Lung microvascular endothelial cell (primary cell): ENCODE measurements around the gene SYK. TPM values are rescaled to one million over a fixed set of nuclear protein-coding genes. Genes with fewer than 3 reads are reported as not detected.
"Not testable (repeated sequence)": the region's sequence is repeated elsewhere in the genome, so short reads cannot be mapped to it uniquely, and the experiment has no call there.

ENCODE experiments used
- DNase-seq, 2 donors: peaks; one replicate each; pipeline versions ENCODE4 v3.0.0 to v3.0.0-alpha.2; 2010; ENCODE audit warnings: low read depth in 2 of 2
- total RNA-seq: library from RNA; depleted of rRNA; stranded (reverse); fragments of >200 nt; gene quantifications from 2 replicates; pipeline ENCODE4 v1.2.1, GENCODE V29; 2014

Gene SYK
- total RNA-seq, result not detected in 2 replicates

DNA sequence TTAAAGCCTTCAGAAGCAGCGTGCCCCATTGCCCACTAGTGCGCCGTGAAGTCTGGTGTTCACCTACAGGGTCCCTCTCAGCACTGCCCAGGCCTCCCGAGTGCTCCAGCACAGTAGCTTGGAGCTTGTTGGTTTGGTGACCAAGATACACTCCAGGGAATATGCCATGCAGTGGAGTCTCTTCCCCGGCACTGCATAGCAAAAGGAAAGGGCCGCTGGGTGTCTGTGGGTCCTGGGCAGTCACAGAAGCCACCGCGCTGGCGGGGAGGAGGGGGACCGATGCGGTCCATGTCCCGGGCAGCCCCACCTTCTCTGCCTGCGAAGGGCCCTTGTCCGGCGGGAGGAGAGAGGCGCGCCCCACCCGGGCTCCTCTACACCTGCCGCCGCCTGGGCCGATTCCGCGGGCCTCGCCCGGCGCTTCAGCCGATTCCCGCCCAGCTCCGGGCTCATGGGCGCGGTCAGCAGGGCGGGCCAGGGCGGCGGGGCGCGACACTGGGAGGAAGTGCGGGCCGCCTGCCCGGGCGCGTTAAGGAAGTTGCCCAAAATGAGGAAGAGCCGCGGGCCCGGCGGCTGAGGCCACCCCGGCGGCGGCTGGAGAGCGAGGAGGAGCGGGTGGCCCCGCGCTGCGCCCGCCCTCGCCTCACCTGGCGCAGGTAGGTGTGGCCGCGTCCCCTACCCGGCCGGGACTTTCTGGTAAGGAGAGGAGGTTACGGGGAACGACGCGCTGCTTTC lies at the start of gene SYK:
Gene SYK, plus strand, starts transcription at position 579 of the 732 bp plus-strand sequence. CDS start 42,080 bp downstream, outside the sequence.
- DNase-seq, result no peak

DNA sequence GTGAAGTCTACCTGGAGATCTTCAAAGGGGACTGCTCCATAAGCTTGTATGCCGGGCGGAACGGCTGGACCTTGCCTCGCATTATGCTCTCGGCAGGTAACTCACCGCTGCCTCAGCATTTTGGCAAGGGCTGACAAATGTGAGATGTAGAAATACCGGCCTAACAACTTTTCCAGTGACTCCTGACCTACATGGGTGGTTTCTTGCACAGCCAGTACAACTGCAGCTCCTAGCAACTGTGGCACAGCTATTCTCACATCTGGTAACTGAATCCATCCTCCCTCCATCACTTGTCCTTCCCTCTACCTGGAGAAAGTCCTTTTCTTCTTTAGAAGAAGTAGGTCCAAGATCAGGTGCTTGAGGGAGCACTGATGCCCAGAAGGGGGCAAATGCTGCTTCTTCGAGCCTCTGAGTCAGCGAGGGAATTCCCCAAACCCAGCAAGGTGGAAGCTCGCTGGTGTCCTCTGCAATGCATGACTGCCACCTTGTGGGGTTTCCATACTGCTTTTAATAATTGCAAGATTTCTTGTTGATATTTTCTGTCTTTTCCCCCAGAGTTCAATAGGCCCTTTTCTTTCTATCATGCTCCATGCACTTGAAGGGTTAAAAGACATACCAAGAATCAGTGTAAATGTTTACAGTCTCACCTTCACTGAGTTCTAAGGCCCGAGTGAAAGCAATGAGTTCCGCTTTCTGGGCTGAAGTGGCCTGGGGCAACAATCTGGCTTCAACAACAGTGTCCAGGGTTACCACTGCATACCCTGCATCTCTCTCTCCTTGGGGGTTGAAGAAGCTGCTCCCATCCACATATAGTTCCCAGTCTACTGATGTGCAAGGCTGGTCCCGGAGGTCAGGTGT lies 45.9 kb upstream of the SYK start:
- DNase-seq, result peak; percentile 2 to 31

DNA sequence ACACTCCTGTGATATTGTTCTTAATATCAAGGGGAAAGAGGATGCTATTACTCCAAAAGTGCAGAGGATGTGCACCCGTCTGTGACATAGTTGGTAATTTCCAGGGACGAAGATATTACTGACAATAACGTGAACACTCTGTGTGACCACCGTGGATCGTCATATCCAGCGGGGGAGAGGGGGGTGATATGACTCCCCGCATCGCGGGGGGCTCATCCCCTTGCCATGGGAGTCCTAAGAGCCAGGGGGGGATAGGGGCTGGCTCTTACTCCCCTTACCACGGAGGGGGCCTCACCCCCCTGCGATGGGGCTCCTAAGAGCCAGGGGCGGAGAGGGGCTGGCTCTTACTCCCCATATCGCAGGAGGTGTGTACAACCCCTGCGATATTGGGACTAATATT lies 41.0 kb upstream of the SYK start:
- DNase-seq, result not testable (repeated sequence)

DNA sequence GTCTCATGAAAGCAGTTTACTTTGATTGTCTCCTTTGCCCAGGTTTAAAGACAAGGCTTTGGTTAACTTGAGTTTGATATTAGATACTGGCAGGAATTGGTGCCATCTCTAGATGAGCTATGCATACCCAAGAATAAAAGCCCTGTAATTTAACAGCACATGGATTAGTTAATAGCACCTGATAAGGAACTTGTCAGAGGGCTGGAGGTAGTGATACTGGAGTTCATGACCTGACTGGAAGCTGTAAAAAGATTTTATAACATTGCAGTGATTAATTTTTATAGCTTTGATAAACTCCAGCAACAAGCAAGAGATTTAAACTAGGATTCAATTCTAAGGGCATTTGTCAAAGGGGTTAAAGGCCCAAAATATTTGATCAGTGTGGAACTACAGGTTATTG lies 34.9 kb upstream of the SYK start:
- DNase-seq, result no peak

DNA sequence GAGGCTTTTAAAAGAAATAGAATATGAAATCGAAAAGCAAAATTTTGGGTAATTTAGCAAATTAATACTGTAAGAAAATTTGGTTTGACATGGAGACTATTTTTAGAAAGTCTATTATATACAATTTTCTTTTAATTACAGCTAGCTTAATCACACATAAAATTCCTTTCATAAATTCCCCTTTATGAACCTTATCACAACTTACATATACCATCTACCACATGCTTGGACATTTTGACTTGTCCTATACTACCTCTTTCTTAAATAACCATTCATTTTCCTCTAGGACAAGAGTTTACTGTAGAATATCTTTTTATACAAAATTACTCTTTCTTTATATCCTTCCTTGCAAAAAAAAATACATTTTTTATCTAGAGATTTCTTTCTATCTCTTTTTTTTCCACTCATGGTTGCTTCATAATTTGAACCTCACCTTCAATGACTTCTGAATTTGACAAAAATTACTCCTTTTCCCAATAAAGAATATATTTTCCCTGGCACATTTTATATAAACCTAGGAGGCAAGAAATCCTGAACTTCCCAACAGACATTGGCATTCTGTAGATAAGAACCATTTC lies 34.0 kb upstream of the SYK start:
- no peak for DNase-seq

DNA sequence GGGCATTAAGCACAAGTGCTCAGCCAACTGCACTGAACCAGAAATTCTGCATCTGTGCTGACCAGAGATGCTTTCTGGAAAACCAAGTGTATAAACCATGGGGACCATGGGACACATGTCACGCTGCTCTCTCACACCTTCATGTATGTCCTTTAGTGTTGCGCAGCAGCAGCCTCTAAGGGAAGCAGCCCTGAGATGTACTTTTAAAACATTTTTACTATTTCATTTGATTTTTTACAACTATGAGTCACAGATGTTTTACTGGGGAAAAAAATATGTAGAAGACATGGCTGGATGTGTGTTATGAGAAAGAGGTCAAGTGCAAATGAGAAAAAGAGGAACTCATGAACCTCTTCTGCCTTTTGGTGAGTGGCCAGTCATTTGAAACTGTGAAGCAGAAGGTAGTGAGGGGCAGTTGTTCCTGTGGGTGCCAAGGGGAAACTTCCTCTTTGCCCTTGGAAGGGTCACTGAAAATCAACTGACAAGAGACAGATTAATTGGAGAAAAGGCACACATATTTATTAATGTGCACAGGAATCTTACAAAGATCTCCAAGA lies 31.4 kb upstream of the SYK start:
- no peak for DNase-seq

DNA sequence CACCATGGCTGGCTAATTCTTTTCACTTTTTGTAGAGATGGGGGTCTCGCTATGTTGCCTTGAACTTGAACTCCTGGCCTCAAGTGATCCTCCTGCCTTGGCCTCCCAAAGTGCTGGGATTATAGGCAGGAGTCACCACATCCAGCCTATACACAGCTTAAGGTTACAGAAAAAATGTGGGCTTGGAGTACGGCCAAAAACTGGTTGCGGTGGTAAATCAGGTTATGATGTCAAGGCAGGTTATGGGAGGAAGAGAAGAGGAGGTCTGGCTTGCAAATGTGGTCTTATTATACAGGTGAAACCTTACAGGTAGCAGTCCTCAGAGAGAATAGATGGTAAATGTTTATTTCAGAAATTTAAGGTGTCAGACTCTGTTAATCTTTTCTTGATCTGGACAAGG lies 30.7 kb upstream of the SYK start:
- DNase-seq, result no peak

DNA sequence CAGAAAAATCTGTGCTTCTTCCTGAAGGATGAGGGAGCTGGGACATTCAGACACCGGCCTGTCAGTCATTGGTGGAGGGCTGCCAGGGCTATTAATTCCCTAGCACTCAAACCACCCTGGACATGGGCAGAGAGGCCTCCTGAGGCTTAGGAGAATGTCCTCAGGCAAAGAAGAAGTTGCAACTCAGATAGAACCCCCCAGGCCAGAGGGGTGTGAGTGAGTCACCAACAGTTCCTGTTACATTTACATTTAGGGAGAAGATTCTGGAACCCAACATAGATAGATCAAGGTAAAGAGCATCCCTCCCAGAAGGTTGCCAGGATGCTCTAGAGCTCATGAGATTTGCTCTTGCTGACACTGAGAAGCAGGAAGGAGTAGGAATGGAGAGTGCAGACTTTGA lies 29.2 kb upstream of the SYK start:
- no peak for DNase-seq

DNA sequence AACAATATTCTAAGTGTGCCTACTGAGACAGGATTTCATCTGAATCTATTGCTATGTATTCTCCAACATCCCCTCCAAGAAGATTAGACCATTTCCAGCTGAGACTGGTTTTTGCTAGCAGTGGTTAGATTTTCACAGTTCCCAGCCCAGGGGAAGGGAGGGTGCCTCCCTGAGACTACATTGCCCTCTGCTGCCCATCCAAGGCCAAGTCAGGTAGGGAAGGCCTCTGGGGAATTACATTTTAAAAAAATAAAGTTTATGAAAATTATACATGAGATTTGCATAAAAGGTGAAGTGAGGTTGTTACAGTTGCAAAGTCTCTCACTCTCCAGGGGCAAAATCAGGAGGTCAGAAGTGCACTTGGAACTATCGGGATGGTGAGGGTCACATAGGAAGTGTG lies 28.0 kb upstream of the SYK start:
- no peak for DNase-seq

DNA sequence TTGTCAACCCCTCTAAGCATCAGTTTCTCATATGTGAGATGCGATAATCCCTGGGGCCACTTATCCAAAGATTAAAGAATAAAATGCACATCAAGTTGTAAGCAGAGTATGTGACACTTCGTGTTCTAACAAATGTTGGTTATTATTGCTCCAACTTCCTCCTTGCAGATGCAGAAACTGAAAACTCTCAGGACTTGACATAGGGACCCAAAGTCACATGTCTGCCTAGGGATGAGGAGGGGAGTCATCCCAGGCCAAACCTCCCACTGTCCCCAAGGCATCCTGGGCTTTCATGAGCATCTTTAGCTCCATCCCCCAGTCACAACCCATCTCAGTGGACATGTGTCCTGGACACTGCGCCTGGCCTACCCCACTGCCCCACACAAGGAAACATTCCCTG lies 27.5 kb upstream of the SYK start:
- no peak for DNase-seq

DNA sequence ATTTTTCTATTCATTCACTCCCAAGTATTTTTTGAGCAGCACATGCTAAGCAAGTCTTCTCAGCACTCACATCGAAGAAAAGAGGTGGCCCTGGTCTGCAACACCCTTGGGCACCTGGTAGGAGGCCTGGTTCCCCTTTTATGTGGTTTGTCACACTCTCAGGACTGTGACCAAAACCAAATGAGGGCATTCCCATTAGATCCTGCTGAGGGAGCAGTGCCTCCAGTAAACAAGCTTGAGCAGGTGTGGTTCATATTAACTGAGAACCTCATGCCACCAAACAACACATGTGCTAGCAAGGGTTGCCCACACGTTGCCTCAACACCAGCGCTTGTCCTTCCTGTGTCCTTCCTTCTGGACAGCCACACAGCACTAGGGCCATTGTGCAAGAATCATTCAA lies 26.9 kb upstream of the SYK start:
- no peak for DNase-seq

DNA sequence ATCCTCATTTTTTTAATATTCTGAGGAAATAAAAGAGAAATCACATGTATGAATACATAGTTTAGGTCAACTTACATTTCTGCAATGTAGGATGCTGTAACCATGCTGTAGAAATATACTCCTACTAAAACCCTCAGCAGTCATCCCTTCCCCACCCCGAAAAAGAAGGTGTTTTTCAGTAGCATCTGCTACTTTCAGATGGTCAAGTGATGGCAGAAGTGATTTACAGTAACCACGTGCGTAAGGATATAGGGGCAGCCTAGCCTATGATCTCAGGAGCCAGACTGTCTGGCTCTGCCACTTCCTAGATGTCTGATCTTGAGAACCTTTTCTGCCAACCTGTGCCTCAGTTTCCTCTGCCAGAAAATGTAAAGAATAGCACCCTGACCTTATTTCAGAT lies 26.0 kb upstream of the SYK start:
- DNase-seq, result no peak

DNA sequence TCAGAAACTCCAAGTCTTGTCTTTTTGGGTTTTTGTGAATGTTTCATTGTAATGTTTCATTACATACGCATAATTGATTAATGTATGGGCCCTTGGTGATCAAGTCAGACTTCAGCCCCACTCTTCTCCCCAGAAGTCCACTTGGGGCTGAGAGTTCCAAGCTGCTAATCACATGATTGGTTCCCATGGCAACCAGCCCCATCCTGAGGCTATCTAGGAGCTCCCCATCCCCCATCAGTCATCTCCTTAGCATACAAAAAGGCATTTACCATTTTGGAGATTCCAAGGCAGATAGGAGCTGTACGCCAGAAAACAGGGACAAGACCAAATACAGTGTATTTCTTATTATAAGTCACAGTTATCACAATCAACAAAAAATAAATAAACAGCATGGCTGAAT lies 22.9 kb upstream of the SYK start:
- DNase-seq, result no peak

DNA sequence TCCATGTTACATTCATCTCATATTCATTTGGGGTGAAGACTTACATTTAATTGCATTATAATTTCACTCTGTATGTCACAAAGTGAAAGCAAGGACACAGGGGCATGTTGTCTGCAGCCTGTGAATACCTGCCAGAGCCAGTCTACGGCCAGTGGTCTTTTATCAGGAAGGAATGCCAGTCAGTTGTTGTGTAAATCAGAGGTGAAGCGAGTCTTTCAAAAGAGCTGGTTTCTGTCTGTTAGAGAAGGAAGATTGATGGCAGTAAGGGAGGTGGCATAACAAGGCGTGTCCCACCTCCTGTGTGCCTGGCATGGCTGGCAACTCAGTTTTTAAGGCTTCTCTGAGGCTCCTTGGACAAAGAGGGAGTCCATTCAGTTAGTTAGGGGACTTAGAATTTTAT lies 18.1 kb upstream of the SYK start:
- DNase-seq, result no peak

DNA sequence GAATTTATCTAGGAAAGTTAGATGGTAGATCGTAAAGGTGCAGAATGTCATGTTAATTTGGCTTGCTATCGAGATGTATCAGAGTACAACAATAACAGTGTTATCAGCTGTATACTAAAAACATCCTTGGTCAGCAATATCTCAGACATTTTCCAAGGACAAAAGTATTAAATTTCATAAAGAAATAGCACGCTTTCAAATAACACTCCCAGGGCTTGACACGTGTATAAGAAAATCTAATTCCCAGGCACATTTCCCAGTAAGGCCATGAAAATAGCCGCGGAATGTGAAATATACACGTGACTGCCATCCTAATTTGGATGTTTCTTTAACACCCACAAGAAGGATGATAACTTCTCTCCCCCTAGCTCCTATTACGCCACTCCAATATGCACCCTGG lies 17.7 kb upstream of the SYK start:
- DNase-seq, result no peak

DNA sequence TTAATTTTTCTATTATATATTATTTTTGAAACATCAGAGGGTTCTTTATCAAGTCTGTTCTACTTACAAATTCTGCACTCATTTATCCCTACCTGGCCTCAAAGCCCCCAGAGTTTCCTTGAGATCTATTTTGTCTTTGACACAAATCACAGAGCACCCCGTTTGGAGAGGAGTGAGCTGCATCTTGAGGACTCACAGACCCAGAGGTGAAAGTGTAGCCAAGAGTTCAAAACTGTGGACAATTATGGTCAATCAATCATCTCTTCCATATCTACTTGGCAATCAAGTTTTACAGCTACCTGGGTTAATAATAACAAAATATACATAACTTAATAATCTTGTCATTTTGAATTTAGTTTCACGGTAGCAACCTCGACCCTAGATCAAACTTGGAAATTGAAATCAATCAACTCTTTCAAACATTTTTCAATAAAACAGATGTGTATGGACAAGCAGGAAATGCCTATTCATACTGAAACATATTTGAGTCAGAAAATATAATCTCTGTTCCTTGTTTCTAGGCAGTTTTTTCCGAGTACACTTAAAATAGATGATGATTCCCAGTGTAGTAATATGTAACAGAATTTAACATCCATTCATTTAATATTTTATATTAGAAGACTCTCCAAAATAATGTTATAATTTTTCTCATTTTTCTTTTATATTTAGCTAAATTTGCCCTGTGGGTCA lies 13.7 kb upstream of the SYK start:
- no peak for DNase-seq

DNA sequence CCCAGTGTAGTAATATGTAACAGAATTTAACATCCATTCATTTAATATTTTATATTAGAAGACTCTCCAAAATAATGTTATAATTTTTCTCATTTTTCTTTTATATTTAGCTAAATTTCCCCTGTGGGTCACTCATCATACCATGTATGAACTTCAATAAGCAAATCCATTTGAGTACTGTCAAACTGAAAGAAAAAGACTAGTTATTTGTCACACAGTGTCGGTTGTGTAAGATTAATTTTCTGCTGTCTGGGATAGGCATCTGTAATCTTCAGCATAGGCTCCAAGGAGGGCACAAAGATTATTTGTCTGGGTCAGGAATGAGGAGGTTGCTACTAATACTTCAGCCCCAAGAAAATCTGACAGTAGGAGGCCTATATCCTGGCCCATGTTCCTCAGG lies 13.1 kb upstream of the SYK start:
- DNase-seq, result not testable (repeated sequence)

DNA sequence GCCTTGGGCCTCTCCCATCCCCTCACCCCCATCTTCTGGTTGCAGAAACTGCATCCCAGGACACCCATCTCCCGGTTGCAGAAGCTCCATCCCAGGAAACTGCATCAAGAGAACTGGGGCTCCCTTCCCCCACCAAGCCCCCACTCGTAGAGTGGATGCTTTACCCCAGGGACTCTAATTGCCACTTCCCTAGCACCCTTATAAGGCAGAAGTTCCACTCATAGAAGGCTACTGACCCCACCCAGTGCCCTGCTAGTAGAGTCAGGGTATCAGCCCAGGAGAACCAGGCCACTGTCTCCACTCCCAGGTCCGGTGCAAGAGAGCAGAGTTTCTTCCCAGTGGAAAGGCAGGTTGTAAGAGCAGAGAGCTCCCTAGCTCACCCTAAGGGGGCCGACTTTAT lies 12.2 kb upstream of the SYK start:
- DNase-seq, result no peak

DNA sequence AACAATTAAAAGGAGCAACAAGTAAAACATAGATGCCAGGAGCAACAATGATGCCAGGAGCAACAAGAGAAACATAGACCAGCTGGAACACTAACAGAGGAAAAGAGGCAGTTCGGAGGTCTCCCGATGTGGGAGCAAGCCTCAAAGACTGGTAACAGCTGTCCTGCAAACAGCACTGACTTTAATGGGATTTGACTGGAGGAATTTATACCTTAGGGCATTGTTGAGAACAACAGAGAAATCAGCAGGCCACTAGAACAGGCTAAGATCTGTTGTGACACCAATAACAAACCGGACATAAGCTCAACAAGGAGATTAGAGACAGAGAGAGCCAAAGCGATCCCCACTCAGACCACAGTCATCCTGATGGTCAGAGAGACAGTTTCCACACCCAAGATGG lies 11.8 kb upstream of the SYK start:
- no peak for DNase-seq

DNA sequence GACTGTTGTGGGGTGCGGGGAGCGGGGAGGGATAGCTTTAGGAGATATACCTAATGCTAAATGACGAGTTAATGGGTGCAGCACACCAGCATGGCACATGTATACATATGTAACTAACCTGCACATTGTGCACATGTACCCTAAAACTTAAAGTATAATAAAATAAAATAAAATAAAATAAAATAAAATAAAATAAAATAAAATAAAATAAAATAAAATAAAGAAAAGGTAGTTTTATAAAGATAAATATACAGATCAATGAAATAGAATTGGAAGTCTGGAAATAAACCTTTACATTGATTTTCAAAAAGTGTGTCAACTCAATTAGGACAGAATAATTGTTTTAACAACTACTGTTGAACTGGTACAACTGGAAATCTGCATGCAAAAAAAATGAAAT lies 8.6 kb upstream of the SYK start:
- not testable (repeated sequence) for DNase-seq

DNA sequence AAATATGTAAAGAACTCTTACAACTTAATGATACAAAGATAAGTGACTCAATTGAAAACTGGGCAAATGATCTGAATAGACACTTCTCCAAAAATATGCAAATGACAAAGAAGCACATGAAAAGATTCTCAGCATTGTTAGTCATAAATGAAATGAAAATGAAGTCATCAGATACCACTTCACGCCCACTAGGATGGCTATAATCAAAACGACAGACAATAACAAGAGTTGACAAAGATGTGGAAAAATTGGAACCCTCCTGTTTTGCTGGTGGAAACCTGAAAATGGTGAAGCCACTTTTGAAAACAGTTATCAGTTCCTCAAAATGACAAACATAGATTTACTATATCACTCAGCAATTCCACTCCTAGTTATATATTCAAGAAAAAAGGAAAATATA lies 7.9 kb upstream of the SYK start:
- DNase-seq, result no peak

DNA sequence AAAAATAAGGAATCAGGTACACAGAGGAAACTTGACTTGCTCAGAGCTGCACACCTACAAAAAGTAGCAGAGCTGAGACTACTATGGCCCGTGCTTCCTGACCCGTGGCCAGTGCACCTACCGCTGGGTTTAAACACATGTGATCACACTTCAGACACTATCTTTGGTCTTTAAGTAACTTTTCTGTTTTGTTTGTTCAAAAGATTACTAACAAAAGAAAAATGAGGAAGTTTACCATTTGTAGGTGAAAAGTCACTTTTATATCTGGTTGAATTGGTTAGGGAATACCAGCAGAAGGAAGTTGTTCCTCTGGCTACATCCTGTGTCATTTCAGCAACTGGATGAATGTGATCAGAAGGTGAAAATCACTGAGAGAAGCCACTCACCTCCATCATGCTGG lies 6.5 kb upstream of the SYK start:
- no peak for DNase-seq
